Dermis microvascular lymphatic vessel endothelial cell (primary cell): Measurements from ENCODE around the gene FOXC2. TPM values are rescaled to one million over a fixed set of nuclear protein-coding genes. Genes with fewer than 3 reads are reported as not detected.

ENCODE experiments used
- DNase-seq, 2 donors: peaks; one replicate each; pipeline versions ENCODE4 v3.0.0 to v3.0.0-alpha.2; 2010; ENCODE audit warnings: low read depth in 2 of 2
- total RNA-seq: library from RNA; depleted of rRNA; stranded (reverse); fragments of >200 nt; gene quantifications from 2 replicates; pipeline ENCODE4 v1.2.1, GENCODE V29; 2014

FOXC2 gene
- total RNA-seq, 1 donor from 2014 or later, result 1.7 TPM

DNA sequence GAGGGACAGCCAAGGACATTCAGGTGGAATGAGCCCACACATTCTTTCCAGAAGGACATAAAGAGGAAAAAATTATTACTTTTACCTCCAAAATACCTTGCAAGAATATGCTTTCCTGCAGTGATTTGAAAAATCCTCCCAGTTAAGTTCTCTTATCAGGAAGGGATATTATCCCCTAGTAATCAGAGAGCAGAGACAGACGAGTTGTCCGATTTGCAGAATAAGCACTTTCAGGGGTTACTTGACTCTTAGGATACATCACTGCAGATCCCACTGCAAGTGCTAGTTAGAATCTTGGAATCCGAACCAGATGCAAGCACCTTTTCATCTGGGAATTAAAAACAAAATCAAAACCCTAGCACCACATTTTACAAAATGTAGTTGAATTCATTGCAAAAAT is 45.3 kb downstream of the FOXC2 start:
- DNase-seq, result no peak

DNA sequence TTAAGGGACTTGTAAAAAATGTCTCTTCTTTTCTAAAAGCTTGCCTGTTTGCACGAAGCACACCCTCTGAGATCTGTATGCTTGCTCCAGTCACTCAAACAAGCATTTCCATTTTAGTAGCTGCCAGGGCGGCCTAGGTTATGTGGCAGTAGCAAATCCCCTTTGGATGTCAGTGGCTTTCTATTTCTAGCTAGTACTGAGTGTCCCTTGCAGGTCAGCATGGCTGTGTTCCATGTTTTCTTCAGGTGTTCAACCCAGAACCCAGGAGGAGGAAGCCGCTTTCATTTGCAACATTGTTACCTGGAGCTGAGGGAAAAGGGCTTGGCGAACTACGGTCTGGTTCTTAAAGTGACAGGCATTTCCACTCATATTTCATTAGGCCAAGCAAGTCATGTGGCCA is 48.1 kb downstream of the FOXC2 start:
- no peak for DNase-seq

DNA sequence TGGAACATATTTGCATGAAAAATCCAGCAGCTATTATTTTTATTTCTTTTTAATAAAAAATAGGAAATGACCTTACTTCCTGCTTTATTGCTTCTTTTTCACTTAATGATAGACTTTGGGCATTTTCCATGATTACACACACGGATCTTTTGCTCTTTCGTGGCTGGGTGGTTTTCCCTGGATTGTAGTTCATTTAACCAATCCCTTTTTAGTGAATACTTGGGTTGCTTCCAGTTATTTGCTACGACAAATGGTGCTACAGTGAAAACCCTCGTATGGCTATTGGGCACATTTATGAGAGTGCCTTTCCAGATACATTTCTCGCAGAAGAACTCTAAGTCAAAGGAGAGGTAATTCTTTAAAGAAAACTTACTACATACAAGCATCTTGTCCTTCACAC is 50.3 kb downstream of the FOXC2 start:
- DNase-seq, result peak; percentile 77 to 80

GRCh38 chr16:86618431-86619238 is 52.0 kb downstream of the FOXC2 start:
- no peak for DNase-seq

Other genes with a start within 250 kb of the FOXC2 start
- 0.26 and 0.89 TPM in 2 replicates for gene FOXF1, start 56.3 kb upstream of the FOXC2 start, total RNA-seq
- 5.3 and 9.7 TPM in 2 replicates for gene MTHFSD, start 11.6 kb upstream of the FOXC2 start, total RNA-seq
- gene FOXL1, start 11.7 kb downstream of the FOXC2 start, total RNA-seq, result 0.89 and 1.3 TPM in 2 replicates